Astrocyte (in vitro differentiated cells and primary cell): ENCODE data around the gene MAP3K10.

Experiments used
- CTCF ChIP-seq: IDR thresholded peaks from 2 replicates; pipeline ENCODE4 v1.5.1; 2011; ENCODE audit warnings: low read depth, mild to moderate bottlenecking, inconsistent platforms, low read length, moderate library complexity; ENCODE audit not compliant: insufficient read depth
- EZH2 ChIP-seq: IDR thresholded peaks from 2 replicates; pipeline ENCODE4 v1.6.1; 2012; ENCODE audit warnings: mild to moderate bottlenecking, low read length, inconsistent platforms; ENCODE audit not compliant: insufficient read depth

GRCh38 chr19:40216013-40216776 lies 25.0 kb downstream of the MAP3K10 start:
- TF ChIP-seq CTCF (no peak), EZH2 (no peak)
